ENCODE data around the gene GREM2. TPM values are rescaled to one million over a fixed set of nuclear protein-coding genes. Genes with fewer than 3 reads are reported as not detected.

The GREM2 gene
- polyA plus RNA-seq (2011; rRNA removed) (0.13 and 0.15 TPM in 2 replicates), polyA plus RNA-seq (2017; fragmentation: RNase III; extraction: RNeasy Plus Mini Kit Qiagen cat#74134 plus additional on column Dnase treatment) (0.31 to 0.59 TPM (median 0.37 TPM) in 3 replicates), polyA minus RNA-seq (2011; rRNA and poly(A)+ RNA removed) (0.04 and 0.10 TPM in 2 replicates)
- 0.09 and 0.12 TPM in 2 replicates for polyA plus RNA-seq (2012; cell fraction: cytosol; rRNA removed)
- 0.11 TPM in 2 replicates for polyA plus RNA-seq (2012; cell fraction: nucleus; rRNA removed)

DNA sequence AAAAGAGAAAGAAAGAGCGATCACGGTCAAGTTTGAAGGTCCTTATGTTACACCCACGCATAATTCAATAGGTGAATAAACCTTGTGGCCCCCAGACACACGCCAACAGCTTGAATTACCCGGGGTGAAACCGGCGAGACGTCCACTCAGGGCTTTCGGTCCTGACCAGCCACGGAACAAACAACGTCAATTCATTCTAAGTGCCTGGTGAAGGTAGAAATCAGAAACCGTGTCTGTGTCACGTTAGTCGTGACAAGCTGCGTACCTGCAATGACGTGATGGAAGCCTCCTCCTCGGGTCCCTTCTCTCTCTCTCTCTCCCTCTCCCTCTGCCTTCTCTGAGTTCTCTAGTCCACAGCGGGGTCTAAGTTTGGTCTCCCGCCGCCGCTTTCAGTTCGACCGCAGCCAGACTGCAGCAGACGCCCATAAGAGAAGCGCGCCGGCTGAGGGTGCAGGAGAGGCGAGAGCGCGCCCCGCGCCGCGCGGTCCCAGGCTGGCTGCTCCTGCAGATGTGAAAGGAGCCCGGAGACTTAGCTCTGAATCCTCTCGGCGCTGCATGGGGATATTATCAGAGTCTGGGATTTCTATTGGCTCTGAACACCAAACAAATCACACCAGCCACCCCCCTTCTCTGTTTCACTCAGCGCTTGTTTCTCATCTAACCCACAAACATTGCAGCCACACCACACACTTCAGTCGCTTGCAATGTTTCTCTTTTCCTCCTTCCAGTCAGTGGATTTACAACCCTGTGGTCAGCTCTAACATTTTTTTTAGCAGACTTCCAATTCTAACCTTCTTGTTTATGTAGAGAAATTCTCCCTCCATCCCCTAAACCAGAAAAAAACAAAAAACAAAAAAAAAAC is at the start of gene GREM2:
Gene GREM2, minus strand, starts transcription at position 537 of the 862 bp plus-strand sequence. CDS start 118,680 bp downstream, outside the sequence.
- H3K4me2 ChIP-seq = peak within 1 kb of the TSS; percentile 84
- peaks cover 11% of the 10 kb centered on the region; the same call in 1 of the 3 replicates for H3K4me1 ChIP-seq
- H3K27ac ChIP-seq = peak within 1 kb of the TSS in 1 of 2 experiments; percentile 70; a peak in 3 of 6 replicates
- DNase-seq (ENCODE audit: low read depth in 1 of 2, low spot score in 1 of 2) = peak; percentile 31
- ChIA-PET CTCF (interaction anchor here (1.1 to 1.4 kb wide), 2 partner anchors 8 to 80 kb away, joined by 3 read pairs; no protein-coding TSS in a partner anchor), POLR2A (no interaction called here)
- peak; percentile 89 to 92 for ATAC-seq
- H3K9me3 ChIP-seq = no peaks in the 10 kb centered on the region
- FAIRE-seq = no peak
- H3K4me3 ChIP-seq = peak within 1 kb of the TSS; percentile 59
- WGBS (ENCODE audit: missing lambda C conversion rate) = 2% methylated on average over 36 of the region's 40 CpGs
- TF ChIP-seq, protein P1, sequence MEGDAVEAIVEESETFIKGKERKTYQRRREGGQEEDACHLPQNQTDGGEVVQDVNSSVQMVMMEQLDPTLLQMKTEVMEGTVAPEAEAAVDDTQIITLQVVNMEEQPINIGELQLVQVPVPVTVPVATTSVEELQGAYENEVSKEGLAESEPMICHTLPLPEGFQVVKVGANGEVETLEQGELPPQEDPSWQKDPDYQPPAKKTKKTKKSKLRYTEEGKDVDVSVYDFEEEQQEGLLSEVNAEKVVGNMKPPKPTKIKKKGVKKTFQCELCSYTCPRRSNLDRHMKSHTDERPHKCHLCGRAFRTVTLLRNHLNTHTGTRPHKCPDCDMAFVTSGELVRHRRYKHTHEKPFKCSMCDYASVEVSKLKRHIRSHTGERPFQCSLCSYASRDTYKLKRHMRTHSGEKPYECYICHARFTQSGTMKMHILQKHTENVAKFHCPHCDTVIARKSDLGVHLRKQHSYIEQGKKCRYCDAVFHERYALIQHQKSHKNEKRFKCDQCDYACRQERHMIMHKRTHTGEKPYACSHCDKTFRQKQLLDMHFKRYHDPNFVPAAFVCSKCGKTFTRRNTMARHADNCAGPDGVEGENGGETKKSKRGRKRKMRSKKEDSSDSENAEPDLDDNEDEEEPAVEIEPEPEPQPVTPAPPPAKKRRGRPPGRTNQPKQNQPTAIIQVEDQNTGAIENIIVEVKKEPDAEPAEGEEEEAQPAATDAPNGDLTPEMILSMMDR (IDR thresholded peaks at IDR 0.05) = no peak

DNA sequence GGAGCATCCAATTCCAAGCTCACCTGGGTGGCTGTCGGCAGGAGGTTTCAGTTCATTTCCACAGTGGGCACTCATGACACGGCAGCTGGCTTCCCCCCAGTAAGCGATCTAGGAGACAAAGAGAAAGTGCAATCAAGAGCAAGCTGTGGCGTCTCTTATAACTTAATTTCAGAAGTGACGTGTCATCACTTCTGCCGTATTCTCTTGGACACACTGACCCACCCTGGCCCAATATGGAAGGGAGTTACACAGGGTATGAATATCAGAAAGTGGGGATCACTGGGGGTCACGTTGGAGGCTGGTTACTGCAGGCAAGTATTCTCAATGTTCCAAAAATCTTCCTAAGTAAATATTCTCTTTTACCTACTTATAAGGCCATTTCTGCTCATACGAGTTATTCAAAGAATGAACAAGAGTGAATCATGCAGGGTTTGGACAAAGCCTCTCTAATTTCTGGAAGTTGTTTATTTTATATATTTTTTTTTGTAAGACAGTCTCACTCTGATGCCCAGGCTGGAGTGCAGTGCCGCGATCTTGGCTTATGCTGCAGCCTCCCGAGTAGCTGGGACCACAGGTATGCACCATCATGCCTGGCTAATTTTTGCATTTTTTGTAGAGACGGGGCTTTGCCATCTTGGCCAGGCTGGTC is 46.5 kb upstream of the GREM2 start:
- Histone ChIP-seq H3K27ac (no peak overlapping the region), H3K4me1 (no peaks in the 10 kb centered on the region), H3K9me3 (no peaks in the 10 kb centered on the region), H3K4me3 (no peak overlapping the region), H3K4me2 (no peak overlapping the region)
- WGBS (ENCODE audit: missing lambda C conversion rate) = 58% methylated on average over 12 of the region's 12 CpGs
- TF ChIP-seq HOXA7 (CRISPR knock-in tag; IDR thresholded peaks at IDR 0.05) = no peak
- TF ChIP-seq BHLHE40 (IDR thresholded peaks at IDR 0.05; ENCODE audit: low read depth, low read length) = no peak
- no peak for TF ChIP-seq CBX2 (IDR thresholded peaks at IDR 0.05; ENCODE audit: borderline replicate concordance, low read depth)
- TF ChIP-seq, protein P2, sequence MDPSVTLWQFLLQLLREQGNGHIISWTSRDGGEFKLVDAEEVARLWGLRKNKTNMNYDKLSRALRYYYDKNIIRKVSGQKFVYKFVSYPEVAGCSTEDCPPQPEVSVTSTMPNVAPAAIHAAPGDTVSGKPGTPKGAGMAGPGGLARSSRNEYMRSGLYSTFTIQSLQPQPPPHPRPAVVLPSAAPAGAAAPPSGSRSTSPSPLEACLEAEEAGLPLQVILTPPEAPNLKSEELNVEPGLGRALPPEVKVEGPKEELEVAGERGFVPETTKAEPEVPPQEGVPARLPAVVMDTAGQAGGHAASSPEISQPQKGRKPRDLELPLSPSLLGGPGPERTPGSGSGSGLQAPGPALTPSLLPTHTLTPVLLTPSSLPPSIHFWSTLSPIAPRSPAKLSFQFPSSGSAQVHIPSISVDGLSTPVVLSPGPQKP (IDR thresholded peaks at IDR 0.05; ENCODE audit: low read depth, low read length) = no peak
- TF ChIP-seq MAZ (IDR thresholded peaks at IDR 0.05; ENCODE audit: borderline replicate concordance, low read depth, low read length) = no peak
- TF ChIP-seq RNF2 (IDR thresholded peaks at IDR 0.05; ENCODE audit: borderline replicate concordance, low read depth) = no peak
- no peak for TF ChIP-seq RARB (CRISPR knock-in tag; IDR thresholded peaks at IDR 0.05)
- TF ChIP-seq TFCP2L1 (CRISPR knock-in tag; IDR thresholded peaks at IDR 0.05) = no peak
- no peak for TF ChIP-seq ZSCAN20 (CRISPR knock-in tag; IDR thresholded peaks at IDR 0.05)
- TF ChIP-seq, protein P3, sequence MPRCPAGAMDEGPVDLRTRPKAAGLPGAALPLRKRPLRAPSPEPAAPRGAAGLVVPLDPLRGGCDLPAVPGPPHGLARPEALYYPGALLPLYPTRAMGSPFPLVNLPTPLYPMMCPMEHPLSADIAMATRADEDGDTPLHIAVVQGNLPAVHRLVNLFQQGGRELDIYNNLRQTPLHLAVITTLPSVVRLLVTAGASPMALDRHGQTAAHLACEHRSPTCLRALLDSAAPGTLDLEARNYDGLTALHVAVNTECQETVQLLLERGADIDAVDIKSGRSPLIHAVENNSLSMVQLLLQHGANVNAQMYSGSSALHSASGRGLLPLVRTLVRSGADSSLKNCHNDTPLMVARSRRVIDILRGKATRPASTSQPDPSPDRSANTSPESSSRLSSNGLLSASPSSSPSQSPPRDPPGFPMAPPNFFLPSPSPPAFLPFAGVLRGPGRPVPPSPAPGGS (IDR thresholded peaks at IDR 0.05) = no peak
- TF ChIP-seq HDAC2 (IDR thresholded peaks at IDR 0.05) = no peak
- TF ChIP-seq, protein P4, sequence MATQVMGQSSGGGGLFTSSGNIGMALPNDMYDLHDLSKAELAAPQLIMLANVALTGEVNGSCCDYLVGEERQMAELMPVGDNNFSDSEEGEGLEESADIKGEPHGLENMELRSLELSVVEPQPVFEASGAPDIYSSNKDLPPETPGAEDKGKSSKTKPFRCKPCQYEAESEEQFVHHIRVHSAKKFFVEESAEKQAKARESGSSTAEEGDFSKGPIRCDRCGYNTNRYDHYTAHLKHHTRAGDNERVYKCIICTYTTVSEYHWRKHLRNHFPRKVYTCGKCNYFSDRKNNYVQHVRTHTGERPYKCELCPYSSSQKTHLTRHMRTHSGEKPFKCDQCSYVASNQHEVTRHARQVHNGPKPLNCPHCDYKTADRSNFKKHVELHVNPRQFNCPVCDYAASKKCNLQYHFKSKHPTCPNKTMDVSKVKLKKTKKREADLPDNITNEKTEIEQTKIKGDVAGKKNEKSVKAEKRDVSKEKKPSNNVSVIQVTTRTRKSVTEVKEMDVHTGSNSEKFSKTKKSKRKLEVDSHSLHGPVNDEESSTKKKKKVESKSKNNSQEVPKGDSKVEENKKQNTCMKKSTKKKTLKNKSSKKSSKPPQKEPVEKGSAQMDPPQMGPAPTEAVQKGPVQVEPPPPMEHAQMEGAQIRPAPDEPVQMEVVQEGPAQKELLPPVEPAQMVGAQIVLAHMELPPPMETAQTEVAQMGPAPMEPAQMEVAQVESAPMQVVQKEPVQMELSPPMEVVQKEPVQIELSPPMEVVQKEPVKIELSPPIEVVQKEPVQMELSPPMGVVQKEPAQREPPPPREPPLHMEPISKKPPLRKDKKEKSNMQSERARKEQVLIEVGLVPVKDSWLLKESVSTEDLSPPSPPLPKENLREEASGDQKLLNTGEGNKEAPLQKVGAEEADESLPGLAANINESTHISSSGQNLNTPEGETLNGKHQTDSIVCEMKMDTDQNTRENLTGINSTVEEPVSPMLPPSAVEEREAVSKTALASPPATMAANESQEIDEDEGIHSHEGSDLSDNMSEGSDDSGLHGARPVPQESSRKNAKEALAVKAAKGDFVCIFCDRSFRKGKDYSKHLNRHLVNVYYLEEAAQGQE (IDR thresholded peaks at IDR 0.05) = no peak
- TF ChIP-seq EP300 (IDR thresholded peaks at IDR 0.05) = no peak
- no peak for TF ChIP-seq RAD21 (conservative IDR thresholded peaks at IDR 0.05 in 1 of 2, IDR thresholded peaks at IDR 0.05 in 1 of 2)
- TF ChIP-seq RCOR1 (IDR thresholded peaks at IDR 0.05; ENCODE audit: low read depth, low read length) = no peak
- ATAC-seq (no peak), DNase-seq (ENCODE audit: low read depth in 1 of 2, low spot score in 1 of 2) (no peak), FAIRE-seq (no peak)
- ChIA-PET CTCF (interaction anchor here (1.1 kb wide), 1 partner anchor 467 kb away, joined by 3 read pairs; no protein-coding TSS in a partner anchor), POLR2A (no interaction called here)

All from A549 (cell line).